ENCODE data around the gene EDIL3. TPM values are rescaled to one million over a fixed set of nuclear protein-coding genes. Genes with fewer than 3 reads are reported as not detected.

EDIL3 gene
- total RNA-seq, 1 donor from 2014 or later = 15.2 TPM

DNA sequence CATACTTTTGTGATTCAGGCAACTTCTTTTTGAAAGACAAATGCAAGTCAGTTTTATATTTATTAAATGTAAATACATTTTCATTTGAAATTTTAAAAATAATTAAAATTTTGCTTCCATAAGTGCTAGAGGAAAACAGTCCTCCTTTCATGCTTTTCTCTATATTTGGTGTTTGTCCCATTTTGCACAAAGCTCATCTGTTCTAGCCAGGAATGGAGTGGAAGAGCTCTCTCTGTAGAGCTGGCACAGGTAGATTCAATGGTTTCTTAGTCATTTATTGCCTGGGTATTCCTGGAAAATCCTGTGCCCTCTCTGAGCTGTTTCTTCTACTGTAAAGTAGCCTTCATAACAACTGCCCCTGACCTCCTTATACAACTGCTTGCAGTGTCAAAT is 396.4 kb downstream of the EDIL3 start:
- no peaks in the 10 kb centered on the region for H3K36me3 ChIP-seq
- H3K27ac ChIP-seq = no peak overlapping the region
- no peaks in the 10 kb centered on the region for H3K27me3 ChIP-seq
- H3K4me3 ChIP-seq = no peak overlapping the region
- no peaks in the 10 kb centered on the region for H3K9me3 ChIP-seq
- H3K4me1 ChIP-seq = no peaks in the 10 kb centered on the region
- intact Hi-C loops (cut with DNase I) = no loop called here
- no peak for TF ChIP-seq POLR2A (IDR thresholded peaks at IDR 0.05)
- TF ChIP-seq, protein P1, sequence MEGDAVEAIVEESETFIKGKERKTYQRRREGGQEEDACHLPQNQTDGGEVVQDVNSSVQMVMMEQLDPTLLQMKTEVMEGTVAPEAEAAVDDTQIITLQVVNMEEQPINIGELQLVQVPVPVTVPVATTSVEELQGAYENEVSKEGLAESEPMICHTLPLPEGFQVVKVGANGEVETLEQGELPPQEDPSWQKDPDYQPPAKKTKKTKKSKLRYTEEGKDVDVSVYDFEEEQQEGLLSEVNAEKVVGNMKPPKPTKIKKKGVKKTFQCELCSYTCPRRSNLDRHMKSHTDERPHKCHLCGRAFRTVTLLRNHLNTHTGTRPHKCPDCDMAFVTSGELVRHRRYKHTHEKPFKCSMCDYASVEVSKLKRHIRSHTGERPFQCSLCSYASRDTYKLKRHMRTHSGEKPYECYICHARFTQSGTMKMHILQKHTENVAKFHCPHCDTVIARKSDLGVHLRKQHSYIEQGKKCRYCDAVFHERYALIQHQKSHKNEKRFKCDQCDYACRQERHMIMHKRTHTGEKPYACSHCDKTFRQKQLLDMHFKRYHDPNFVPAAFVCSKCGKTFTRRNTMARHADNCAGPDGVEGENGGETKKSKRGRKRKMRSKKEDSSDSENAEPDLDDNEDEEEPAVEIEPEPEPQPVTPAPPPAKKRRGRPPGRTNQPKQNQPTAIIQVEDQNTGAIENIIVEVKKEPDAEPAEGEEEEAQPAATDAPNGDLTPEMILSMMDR (IDR thresholded peaks at IDR 0.05) = no peak
- no peak for TF ChIP-seq POLR2AphosphoS5 (IDR thresholded peaks at IDR 0.05; ENCODE audit: insufficient read depth in 1 of 2, low read depth in 1 of 2)
- no peak for DNase-seq (ENCODE audit: extremely low spot score in 2 of 2)

GRCh38 chr5:83987513-83988292 is 397.0 kb downstream of the EDIL3 start:
- Histone ChIP-seq H3K36me3 (no peaks in the 10 kb centered on the region), H3K4me3 (no peak overlapping the region), H3K27me3 (no peaks in the 10 kb centered on the region), H3K4me1 (no peaks in the 10 kb centered on the region), H3K9me3 (no peaks in the 10 kb centered on the region), H3K27ac (no peak overlapping the region)
- intact Hi-C loops (cut with DNase I) = no loop called here
- TF ChIP-seq POLR2AphosphoS5 (IDR thresholded peaks at IDR 0.05; ENCODE audit: insufficient read depth in 1 of 2, low read depth in 1 of 2) = no peak
- TF ChIP-seq, protein P1 (IDR thresholded peaks at IDR 0.05) = no peak
- TF ChIP-seq POLR2A (IDR thresholded peaks at IDR 0.05) = no peak
- no peak for DNase-seq (ENCODE audit: extremely low spot score in 2 of 2)

DNA sequence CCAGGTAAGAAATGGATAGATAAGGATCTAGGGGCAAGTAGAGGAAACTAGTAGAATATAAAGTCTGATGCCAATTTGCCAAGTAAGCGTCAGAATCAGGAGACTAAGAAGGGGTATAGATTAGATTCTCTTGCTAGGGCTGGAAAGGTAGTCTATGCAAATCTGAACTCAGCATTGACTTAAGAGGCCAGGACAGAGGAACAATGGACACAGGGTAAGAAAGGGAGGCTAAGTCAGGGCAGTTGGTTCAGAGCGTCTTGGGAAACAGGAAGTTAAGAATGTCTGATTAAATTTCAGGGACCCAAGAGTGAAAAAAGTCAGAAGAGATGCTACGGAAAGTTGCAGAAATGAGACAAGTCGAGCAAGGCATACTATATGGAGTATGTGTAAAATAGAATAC is 400.8 kb downstream of the EDIL3 start:
- H3K4me3 ChIP-seq = no peak overlapping the region
- H3K36me3 ChIP-seq = no peaks in the 10 kb centered on the region
- no peaks in the 10 kb centered on the region for H3K27me3 ChIP-seq
- H3K4me1 ChIP-seq = no peaks in the 10 kb centered on the region
- DNase-seq (ENCODE audit: extremely low spot score in 2 of 2) = no peak
- TF ChIP-seq POLR2A (IDR thresholded peaks at IDR 0.05) = no peak
- no peak for TF ChIP-seq POLR2AphosphoS5 (IDR thresholded peaks at IDR 0.05; ENCODE audit: insufficient read depth in 1 of 2, low read depth in 1 of 2)
- TF ChIP-seq, protein P1 (IDR thresholded peaks at IDR 0.05) = no peak
- H3K27ac ChIP-seq = no peak overlapping the region
- H3K9me3 ChIP-seq = no peaks in the 10 kb centered on the region
- intact Hi-C loops (cut with DNase I) = no loop called here

GRCh38 chr5:83973925-83974815 is 410.5 kb downstream of the EDIL3 start:
- Histone ChIP-seq H3K9me3 (no peaks in the 10 kb centered on the region), H3K27ac (no peak overlapping the region), H3K36me3 (no peaks in the 10 kb centered on the region), H3K27me3 (no peaks in the 10 kb centered on the region), H3K4me1 (no peaks in the 10 kb centered on the region), H3K4me3 (no peak overlapping the region)
- no peak for DNase-seq (ENCODE audit: extremely low spot score in 2 of 2)
- intact Hi-C loops (cut with DNase I) = no loop called here
- TF ChIP-seq, protein P1 (IDR thresholded peaks at IDR 0.05) = no peak
- TF ChIP-seq POLR2AphosphoS5 (IDR thresholded peaks at IDR 0.05; ENCODE audit: insufficient read depth in 1 of 2, low read depth in 1 of 2) (no peak), POLR2A (IDR thresholded peaks at IDR 0.05) (no peak)
